ENCODE data around the gene HLCS.

Gene HLCS

DNA sequence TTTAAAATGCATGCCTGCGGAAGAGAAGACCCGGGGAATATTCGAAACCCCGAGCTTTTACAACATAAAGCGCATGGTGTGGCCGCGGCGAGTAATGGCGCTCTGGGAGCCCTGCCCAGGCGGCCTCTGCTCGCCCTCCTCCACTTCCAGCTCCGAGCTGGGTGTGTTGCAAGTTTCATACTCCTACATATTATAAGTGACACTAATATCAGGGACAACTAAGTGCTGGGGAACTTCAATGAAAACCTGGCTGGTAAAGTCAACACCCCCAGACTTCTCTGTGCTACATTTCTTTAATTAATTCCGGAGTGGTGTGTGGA lies 255.8 kb downstream of the HLCS start:
- no peak overlapping the region for H3K9ac ChIP-seq (ENCODE audit: low read depth, low read length, poor library complexity)
- no peak overlapping the region for H2AK5ac ChIP-seq (ENCODE audit: low read depth, low read length)
- H3K18ac ChIP-seq (ENCODE audit: low read length): no peak overlapping the region
- peak; percentile 48 for DNase-seq (ENCODE audit: low spot score)
- no peak overlapping the region for H3K4me2 ChIP-seq (ENCODE audit: insufficient read depth, low read length, poor library complexity, severe bottlenecking)
- no peak overlapping the region for H2BK120ac ChIP-seq (ENCODE audit: low read depth, low read length)
- H2BK12ac ChIP-seq (ENCODE audit: low read length): no peak overlapping the region
- H4K91ac ChIP-seq (ENCODE audit: low read depth, low read length, poor library complexity): no peak overlapping the region
- H2AFZ ChIP-seq (ENCODE audit: low read length): peak overlapping the region; percentile 54
- H3K9me3 ChIP-seq (replicated peaks in 1 of 2; ENCODE audit: control insufficient read depth in 2 of 2, insufficient read depth in 1 of 2, low read depth in 1 of 2, low read length in 2 of 2): peaks cover 0 to 1% of the 10 kb centered on the region in 2 donors
- no peaks in the 10 kb centered on the region for H3K36me3 ChIP-seq (replicated peaks in 1 of 2; ENCODE audit: control insufficient read depth in 2 of 2, insufficient read depth in 2 of 2, low read length in 2 of 2)
- no peak overlapping the region for H2BK5ac ChIP-seq (ENCODE audit: low read length)
- H3K23ac ChIP-seq (ENCODE audit: low read depth, low read length, poor library complexity): no peak overlapping the region
- no peak overlapping the region for H4K8ac ChIP-seq (ENCODE audit: low read depth, low read length)
- H3K14ac ChIP-seq (ENCODE audit: low read length): no peak overlapping the region
- no CpG with 5 or more reads among the region's 13 CpGs for WGBS, 2 donors (ENCODE audit: extremely low coverage in 2 of 2, insufficient read length in 2 of 2, insufficient replicate concordance in 1 of 2)
- H3K4ac ChIP-seq (ENCODE audit: low read length): no peak overlapping the region
- H2BK15ac ChIP-seq (ENCODE audit: low read length): no peak overlapping the region
- H3K79me1 ChIP-seq (ENCODE audit: low read depth, low read length): peaks cover 1% of the 10 kb centered on the region
- H3K4me3 ChIP-seq (ENCODE audit: low read length in 2 of 2): no peak overlapping the region
- no peak overlapping the region for H3K27ac ChIP-seq (replicated peaks; ENCODE audit: low read length)
- peaks cover 46 to 99% (median 64%) of the 10 kb centered on the region in 3 experiments for H3K27me3 ChIP-seq (ENCODE audit: control insufficient read depth in 3 of 3, insufficient read depth in 3 of 3, low read depth in 1 of 3, low read length in 3 of 3)
- peaks cover 4 to 12% of the 10 kb centered on the region in 2 donors for H3K4me1 ChIP-seq (ENCODE audit: control insufficient read depth in 2 of 2, insufficient read depth in 1 of 2, low read depth in 1 of 2, low read length in 2 of 2)

DNA sequence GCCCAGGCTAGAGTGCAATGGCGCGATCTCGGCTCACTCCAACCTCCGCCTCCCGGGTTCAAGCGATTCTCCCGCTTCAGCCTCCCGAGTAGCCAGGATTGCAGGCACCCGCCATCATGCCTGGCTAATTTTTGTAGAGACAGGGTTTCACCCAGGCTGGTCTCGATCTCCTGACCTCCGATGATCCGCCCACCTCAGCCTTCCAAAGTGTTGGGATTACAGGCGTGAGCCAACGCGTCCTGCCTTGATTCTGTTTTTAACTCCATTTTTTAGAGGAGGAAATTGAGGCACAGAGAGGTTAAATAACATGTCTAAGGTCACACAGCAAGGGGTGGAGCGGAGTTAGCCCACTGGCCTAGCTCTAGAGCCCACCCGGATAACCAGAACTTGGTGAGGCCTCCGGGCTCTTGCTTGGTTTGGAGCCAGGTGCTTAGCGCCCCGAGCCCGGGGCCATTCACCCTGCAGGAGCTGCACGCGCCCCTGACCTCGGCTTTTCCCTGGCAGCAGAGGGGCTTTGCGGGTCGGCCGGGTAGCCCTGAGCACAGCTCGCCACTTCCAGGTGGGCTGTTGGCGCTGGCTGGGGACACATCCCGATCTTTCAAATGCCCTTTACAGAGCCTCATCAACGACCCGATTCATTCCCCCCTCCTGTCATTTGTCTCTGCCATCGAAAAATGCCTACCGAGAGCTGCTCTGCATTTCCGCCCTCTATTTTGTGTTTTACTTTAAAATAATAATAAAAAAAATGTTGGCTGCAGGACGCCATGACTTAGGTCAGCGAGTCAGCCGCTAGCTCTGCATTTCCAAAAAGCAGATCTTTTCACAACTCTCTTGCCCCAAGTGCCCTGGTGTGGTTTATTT lies 256.4 kb downstream of the HLCS start:
- peaks cover 4 to 12% of the 10 kb centered on the region in 2 donors for H3K4me1 ChIP-seq (ENCODE audit: control insufficient read depth in 2 of 2, insufficient read depth in 1 of 2, low read depth in 1 of 2, low read length in 2 of 2)
- H3K79me1 ChIP-seq (ENCODE audit: low read depth, low read length): peaks cover 1% of the 10 kb centered on the region
- H3K23ac ChIP-seq (ENCODE audit: low read depth, low read length, poor library complexity): no peak overlapping the region
- peaks cover 52 to 100% (median 70%) of the 10 kb centered on the region in 3 experiments for H3K27me3 ChIP-seq (ENCODE audit: control insufficient read depth in 3 of 3, insufficient read depth in 3 of 3, low read depth in 1 of 3, low read length in 3 of 3)
- H3K4ac ChIP-seq (ENCODE audit: low read length): no peak overlapping the region
- peaks cover 0 to 1% of the 10 kb centered on the region in 2 donors for H3K9me3 ChIP-seq (replicated peaks in 1 of 2; ENCODE audit: control insufficient read depth in 2 of 2, insufficient read depth in 1 of 2, low read depth in 1 of 2, low read length in 2 of 2)
- no peak overlapping the region for H3K27ac ChIP-seq (replicated peaks; ENCODE audit: low read length)
- no CpG with 5 or more reads among the region's 38 CpGs for WGBS, 2 donors (ENCODE audit: extremely low coverage in 2 of 2, insufficient read length in 2 of 2, insufficient replicate concordance in 1 of 2)
- DNase-seq (ENCODE audit: low spot score): peak; percentile 33
- H2BK120ac ChIP-seq (ENCODE audit: low read depth, low read length): no peak overlapping the region
- H2BK12ac ChIP-seq (ENCODE audit: low read length): no peak overlapping the region
- H3K9ac ChIP-seq (ENCODE audit: low read depth, low read length, poor library complexity): no peak overlapping the region
- H2AFZ ChIP-seq (ENCODE audit: low read length): peak overlapping the region; percentile 54
- no peak overlapping the region for H4K8ac ChIP-seq (ENCODE audit: low read depth, low read length)
- no peak overlapping the region for H3K4me2 ChIP-seq (ENCODE audit: insufficient read depth, low read length, poor library complexity, severe bottlenecking)
- no peaks in the 10 kb centered on the region for H3K36me3 ChIP-seq (replicated peaks in 1 of 2; ENCODE audit: control insufficient read depth in 2 of 2, insufficient read depth in 2 of 2, low read length in 2 of 2)
- no peak overlapping the region for H3K14ac ChIP-seq (ENCODE audit: low read length)
- no peak overlapping the region for H2BK15ac ChIP-seq (ENCODE audit: low read length)
- no peak overlapping the region for H3K4me3 ChIP-seq (ENCODE audit: low read length in 2 of 2)
- H2BK5ac ChIP-seq (ENCODE audit: low read length): no peak overlapping the region
- peak overlapping the region; percentile 8 for H3K18ac ChIP-seq (ENCODE audit: low read length)
- no peak overlapping the region for H4K91ac ChIP-seq (ENCODE audit: low read depth, low read length, poor library complexity)
- H2AK5ac ChIP-seq (ENCODE audit: low read depth, low read length): peak overlapping the region; percentile 30

DNA sequence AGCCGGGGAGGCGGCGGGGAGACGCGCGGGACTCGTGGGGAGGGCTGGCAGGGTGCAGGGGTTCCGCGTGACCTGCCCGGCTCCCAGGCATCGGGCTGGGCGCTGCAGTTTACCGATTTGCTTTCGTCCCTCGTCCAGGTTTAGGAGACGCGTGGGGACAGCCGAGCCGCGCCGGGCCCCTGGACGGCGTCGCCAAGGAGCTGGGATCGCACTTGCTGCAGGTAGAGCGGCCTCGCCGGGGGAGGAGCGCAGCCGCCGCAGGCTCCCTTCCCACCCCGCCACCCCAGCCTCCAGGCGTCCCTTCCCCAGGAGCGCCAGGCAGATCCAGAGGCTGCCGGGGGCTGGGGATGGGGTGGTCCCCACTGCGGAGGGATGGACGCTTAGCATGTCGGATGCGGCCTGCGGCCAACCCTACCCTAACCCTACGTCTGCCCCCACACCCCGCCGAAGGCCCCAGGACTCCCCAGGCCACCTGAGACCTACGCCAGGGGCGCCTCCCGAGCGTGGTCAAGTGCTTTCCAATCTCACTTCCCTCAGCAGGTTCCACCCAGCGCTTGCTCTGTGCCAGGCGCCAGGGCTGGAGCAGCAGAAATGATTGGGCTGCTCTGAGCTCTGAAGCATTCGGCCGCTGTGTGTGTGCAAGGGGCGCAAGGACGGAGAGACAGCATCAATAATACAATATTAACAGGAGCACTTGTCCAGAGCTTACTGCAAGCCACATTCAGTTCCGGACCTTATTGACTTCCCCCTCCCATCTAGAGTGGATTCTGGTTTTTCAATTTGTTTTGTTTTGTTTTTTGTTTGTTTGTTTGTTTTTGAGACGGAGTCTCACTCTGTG lies 257.2 kb downstream of the HLCS start:
- Histone ChIP-seq H2AK5ac (ENCODE audit: low read depth, low read length) (peak overlapping the region; percentile 53), H3K18ac (ENCODE audit: low read length) (peak overlapping the region; percentile 63)

More for the DNA sequence above, 257.2 kb downstream of the HLCS start:
- H3K4me2 ChIP-seq (ENCODE audit: insufficient read depth, low read length, poor library complexity, severe bottlenecking): peak overlapping the region; percentile 51
- H4K91ac ChIP-seq (ENCODE audit: low read depth, low read length, poor library complexity): no peak overlapping the region
- H3K23ac ChIP-seq (ENCODE audit: low read depth, low read length, poor library complexity): peak overlapping the region; percentile 34
- peaks cover 0 to 1% of the 10 kb centered on the region in 2 donors for H3K9me3 ChIP-seq (replicated peaks in 1 of 2; ENCODE audit: control insufficient read depth in 2 of 2, insufficient read depth in 1 of 2, low read depth in 1 of 2, low read length in 2 of 2)
- no peak overlapping the region for H3K4ac ChIP-seq (ENCODE audit: low read length)
- H3K27ac ChIP-seq (replicated peaks; ENCODE audit: low read length): no peak overlapping the region
- no CpG with 5 or more reads among the region's 55 CpGs for WGBS, 2 donors (ENCODE audit: extremely low coverage in 2 of 2, insufficient read length in 2 of 2, insufficient replicate concordance in 1 of 2)
- peak overlapping the region; percentile 75 for H2AFZ ChIP-seq (ENCODE audit: low read length)
- H4K8ac ChIP-seq (ENCODE audit: low read depth, low read length): no peak overlapping the region
- peak overlapping the region; percentile 22 for H2BK120ac ChIP-seq (ENCODE audit: low read depth, low read length)
- peak overlapping the region; percentile 68 for H2BK12ac ChIP-seq (ENCODE audit: low read length)
- H3K36me3 ChIP-seq (replicated peaks in 1 of 2; ENCODE audit: control insufficient read depth in 2 of 2, insufficient read depth in 2 of 2, low read length in 2 of 2): no peaks in the 10 kb centered on the region
- H2BK15ac ChIP-seq (ENCODE audit: low read length): peak overlapping the region; percentile 82
- H3K79me1 ChIP-seq (ENCODE audit: low read depth, low read length): peaks cover 1% of the 10 kb centered on the region
- no peak overlapping the region for H3K4me3 ChIP-seq (ENCODE audit: low read length in 2 of 2)
- no peak overlapping the region for H3K9ac ChIP-seq (ENCODE audit: low read depth, low read length, poor library complexity)
- DNase-seq (ENCODE audit: low spot score): no peak
- H3K27me3 ChIP-seq (ENCODE audit: control insufficient read depth in 3 of 3, insufficient read depth in 3 of 3, low read depth in 1 of 3, low read length in 3 of 3): peaks cover 60 to 100% (median 78%) of the 10 kb centered on the region in 3 experiments
- H3K14ac ChIP-seq (ENCODE audit: low read length): no peak overlapping the region
- H3K4me1 ChIP-seq (ENCODE audit: control insufficient read depth in 2 of 2, insufficient read depth in 1 of 2, low read depth in 1 of 2, low read length in 2 of 2): peaks cover 6 to 12% of the 10 kb centered on the region in 2 donors
- no peak overlapping the region for H2BK5ac ChIP-seq (ENCODE audit: low read length)

Data from neuronal stem cell (in vitro differentiated cells).